GM12891 (cell line): ENCODE measurements around the gene URM1.

Source experiments
- POLR2A ChIP-seq: IDR thresholded peaks from 2 replicates; pipeline ENCODE4 v1.6.1; 2011; ENCODE audit warnings: low read depth, low read length, control low read depth
- SPI1 ChIP-seq: IDR thresholded peaks from 2 replicates; pipeline ENCODE4 v1.6.1; 2011; ENCODE audit warnings: low read depth, low read length, control low read depth

DNA sequence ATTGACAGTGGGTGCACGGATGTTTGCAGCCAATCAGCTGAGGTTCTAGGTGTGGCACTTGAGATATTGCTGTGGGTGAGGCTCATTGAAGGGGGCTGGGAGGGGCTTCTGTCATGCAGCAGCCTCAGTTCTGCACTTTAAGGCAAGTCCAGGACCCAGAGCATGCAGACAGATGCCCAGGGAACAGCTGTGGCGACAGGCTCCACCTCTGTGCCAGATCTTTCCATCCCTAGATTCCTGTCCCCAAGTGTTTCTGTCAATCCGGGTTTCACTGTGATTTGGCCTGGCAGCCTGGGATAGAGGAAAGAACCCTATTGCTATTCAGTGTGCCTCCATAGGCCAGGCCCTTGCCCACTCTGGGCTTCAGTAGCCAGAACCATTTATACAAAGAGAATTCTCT lies 28.7 kb downstream of the URM1 start:
- TF ChIP-seq SPI1, result no peak
- no peak for TF ChIP-seq POLR2A
